HCT116 (cell line): ENCODE data around the gene KCNIP4. TPM values are rescaled to one million over a fixed set of nuclear protein-coding genes. Genes with fewer than 3 reads are reported as not detected.

Experiments
- ATAC-seq: fragments of 200-7000 bp; cut with Tn5 transposase; 2 replicates; pipeline ENCODE4 v1.9.1; 2020; ENCODE audit warnings: mild to moderate bottlenecking, moderate library complexity
- BruUV-seq: library from RNA; stranded (reverse); fragments of 400-500 nt; replicated peaks from 2 replicates; lab custom pipeline; 2021; lab: Mats Ljungman, UMichigan
- CTCF ChIA-PET: fragments of 300-600 bp; sonication (Branson Sonifier 250); formaldehyde crosslinking; loops from one replicate; lab custom pipeline; 2021; ENCODE audit warnings: antibody characterized with exemption; lab: Charles Lee
- POLR2A ChIA-PET: fragments of 300-600, 350-600 bp; sonication (Branson Sonifier 250); formaldehyde crosslinking; loops from one replicate; lab custom pipeline; 2021; ENCODE audit warnings: antibody characterized with exemption; lab: Charles Lee
- RAD21 ChIA-PET, 2 experiments: fragments of 300-600 bp; sonication (Branson Sonifier 250); formaldehyde crosslinking; loops; one replicate each; lab custom pipeline; 2023; ENCODE audit warnings: low total read pairs in 2 of 2; ENCODE audit not compliant: uncharacterized antibody in 2 of 2, unreplicated experiment in 2 of 2, low non-redundant PET in 1 of 2; lab: Charles Lee
- DNase-seq: peaks from one replicate; pipeline ENCODE4 v3.0.0-alpha.2; 2010; ENCODE audit warnings: low read depth, low spot score
- H2AFZ ChIP-seq: fragments of 200-600 bp; shearing (Covaris generic), sonication (generic); 2 replicates; pipeline ENCODE4 v1.6.1; 2017; ENCODE audit warnings: low read depth, mixed run types, mixed read lengths, antibody characterized with exemption, low read length; ENCODE audit not compliant: poor library complexity, severe bottlenecking
- H3K27ac ChIP-seq: 2 replicates; pipeline ENCODE4 v1.5.1; 2012; ENCODE audit warnings: low read depth, low read length
- H3K27me3 ChIP-seq: fragments of 200-600 bp; sonication (generic); 2 replicates; pipeline ENCODE4 v1.6.1; 2016; ENCODE audit warnings: mixed run types, low read length, mixed read lengths; ENCODE audit not compliant: insufficient read depth
- H3K36me3 ChIP-seq, 2 experiments: fragments of 200-500 bp in 1 of 2; fragments of 200-600 bp in 1 of 2; sonication (Bioruptor generic) in 1 of 2; sonication (generic) in 1 of 2; 2 replicates each; pipeline versions ENCODE4 v1.5.1 to v1.6.1; 2014 to 2016; ENCODE audit warnings: low read length in 2 of 2, inconsistent platforms in 1 of 2, mixed read lengths in 1 of 2, mixed run types in 1 of 2; ENCODE audit not compliant: insufficient read depth in 2 of 2, control insufficient read depth in 1 of 2
- H3K4me1 ChIP-seq, 2 experiments: fragments of 200-600 bp in 1 of 2; sonication (generic) in 1 of 2; 2 replicates each; pipeline versions ENCODE4 v1.5.1 to v1.6.1; 2012 to 2017; ENCODE audit warnings: low read length in 2 of 2, inconsistent platforms in 1 of 2, mild to moderate bottlenecking in 1 of 2, mixed read lengths in 1 of 2, mixed run types in 1 of 2, moderate library complexity in 1 of 2; ENCODE audit not compliant: insufficient read depth in 2 of 2, control insufficient read depth in 1 of 2
- H3K4me2 ChIP-seq: fragments of 200-600 bp; sonication (generic); 2 replicates; pipeline ENCODE4 v1.6.1; 2017; ENCODE audit warnings: mixed run types, low read length, mixed read lengths
- H3K4me3 ChIP-seq, 2 experiments: fragments of 200-600 bp in 1 of 2; sonication (generic) in 1 of 2; replicated peaks in 1 of 2; 2 replicates each; pipeline ENCODE4 v1.5.1; 2011 to 2016; ENCODE audit warnings: low read length in 2 of 2, control low read depth in 1 of 2, low read depth in 1 of 2, mild to moderate bottlenecking in 1 of 2, mixed read lengths in 1 of 2, mixed run types in 1 of 2
- H3K79me2 ChIP-seq: fragments of 200-600 bp; sonication (generic); 2 replicates; pipeline ENCODE4 v1.6.1; 2017; ENCODE audit warnings: mild to moderate bottlenecking, mixed run types, low read length, moderate library complexity, mixed read lengths; ENCODE audit not compliant: insufficient read depth
- H3K9ac ChIP-seq: fragments of 200-600 bp; sonication (generic); 2 replicates; pipeline ENCODE4 v1.6.1; 2016; ENCODE audit warnings: low read length, mixed read lengths
- H3K9me2 ChIP-seq: fragments of 200-600 bp; sonication (generic), shearing (Covaris generic); 2 replicates; pipeline ENCODE4 v1.6.1; 2017; ENCODE audit warnings: mixed run types, mild to moderate bottlenecking, moderate library complexity; ENCODE audit not compliant: insufficient read depth
- H3K9me3 ChIP-seq, 2 experiments: fragments of 200-500 bp in 1 of 2; fragments of 200-600 bp in 1 of 2; sonication (Bioruptor generic) in 1 of 2; sonication (generic) in 1 of 2; 2 replicates each; pipeline ENCODE4 v1.6.1; 2014 to 2017; ENCODE audit warnings: low read length in 2 of 2, mixed read lengths in 2 of 2, inconsistent platforms in 1 of 2, low read depth in 1 of 2, mild to moderate bottlenecking in 1 of 2, mixed run types in 1 of 2, moderate library complexity in 1 of 2; ENCODE audit not compliant: control insufficient read depth in 1 of 2, insufficient read depth in 1 of 2
- H4K20me1 ChIP-seq: fragments of 200-600 bp; sonication (generic), shearing (Covaris generic); 2 replicates; pipeline ENCODE4 v1.6.1; 2017; ENCODE audit warnings: mixed run types, mild to moderate bottlenecking, moderate library complexity; ENCODE audit not compliant: insufficient read depth
- REST ChIP-seq: IDR thresholded peaks from 2 replicates; pipeline ENCODE4 v1.6.1; 2012; ENCODE audit warnings: low read depth
- intact Hi-C: fragments of 100-400 bp; cut with micrococcal nuclease; formaldehyde crosslinking; loops from 2 replicates; pipeline ENCODE4 v1.10.0; 2022
- total RNA-seq: library from RNA; stranded (reverse); gene quantifications from one replicate; pipeline ENCODE4 v1.2.1, GENCODE V29; 2021; ENCODE audit not compliant: unreplicated experiment

Gene KCNIP4
- total RNA-seq, 1 experiment from 2014 or later, result not detected

- no peak for ATAC-seq
- RAD21 ChIA-PET, result no interaction called here
- CTCF ChIA-PET, result no interaction called here
Observed at GRCh38 chr4:21517126-21517859, 431.3 kb downstream of the KCNIP4 start.

More at GRCh38 chr4:21517126-21517859, 431.3 kb downstream of the KCNIP4 start:
- TF ChIP-seq REST, result no peak
- DNase-seq, result no peak
- POLR2A ChIA-PET, result no interaction called here
- no peaks in the 10 kb centered on the region for H3K27me3 ChIP-seq
- no peaks in the 10 kb centered on the region; a peak in 1 of 4 replicates for H3K9me3 ChIP-seq
- no peaks in the 10 kb centered on the region for H3K4me1 ChIP-seq
- no peaks in the 10 kb centered on the region for H3K36me3 ChIP-seq
- no peak overlapping the region for H3K4me2 ChIP-seq
- no peak overlapping the region for H3K27ac ChIP-seq
- no peak overlapping the region for H3K4me3 ChIP-seq
- no peaks in the 10 kb centered on the region for H4K20me1 ChIP-seq
- H2AFZ ChIP-seq, result no peak overlapping the region
- no peaks in the 10 kb centered on the region for H3K9me2 ChIP-seq
- intact Hi-C loops, result no loop called here
- no TSS peak for BruUV-seq
- H3K79me2 ChIP-seq, result no peaks in the 10 kb centered on the region
- H3K9ac ChIP-seq, result no peak overlapping the region
